Measurements from ENCODE around the gene UCK2.

The UCK2 gene

GRCh38 chr1:165856606-165857005 is 29.2 kb downstream of the UCK2 start:
- TF ChIP-seq ZFX (IDR thresholded peaks at IDR 0.05) (no peak), CTCF (conservative IDR thresholded peaks at IDR 0.05) (no peak)
- no peak overlapping the region for H3K27ac ChIP-seq

- TF ChIP-seq ZFX (IDR thresholded peaks at IDR 0.05): no peak
- TF ChIP-seq CTCF (conservative IDR thresholded peaks at IDR 0.05): no peak
Measured at GRCh38 chr1:165857046-165857801, 29.8 kb downstream of the UCK2 start.

GRCh38 chr1:165858364-165858823 is 31.0 kb downstream of the UCK2 start:
- H3K27ac ChIP-seq: peak overlapping the region; percentile 59
- TF ChIP-seq CTCF (conservative IDR thresholded peaks at IDR 0.05): no peak
- no peak for TF ChIP-seq ZFX (IDR thresholded peaks at IDR 0.05)

More at GRCh38 chr1:165857046-165857801, 29.8 kb downstream of the UCK2 start:
- H3K27ac ChIP-seq: peak overlapping the region; percentile 59

GRCh38 chr1:165858967-165859845 is 31.8 kb downstream of the UCK2 start:
- H3K27ac ChIP-seq: peak overlapping the region; percentile 59
- TF ChIP-seq CTCF (conservative IDR thresholded peaks at IDR 0.05) (no peak), ZFX (IDR thresholded peaks at IDR 0.05) (no peak)

GRCh38 chr1:165860065-165860464 is 32.7 kb downstream of the UCK2 start:
- TF ChIP-seq CTCF (conservative IDR thresholded peaks at IDR 0.05) (no peak), ZFX (IDR thresholded peaks at IDR 0.05) (no peak)

GRCh38 chr1:165861911-165862310 is 34.5 kb downstream of the UCK2 start:
- no peak overlapping the region for H3K27ac ChIP-seq
- TF ChIP-seq CTCF (conservative IDR thresholded peaks at IDR 0.05): no peak
- TF ChIP-seq ZFX (IDR thresholded peaks at IDR 0.05): no peak

More at GRCh38 chr1:165860065-165860464, 32.7 kb downstream of the UCK2 start:
- no peak overlapping the region for H3K27ac ChIP-seq

- TF ChIP-seq ZFX (IDR thresholded peaks at IDR 0.05): no peak
- TF ChIP-seq CTCF (conservative IDR thresholded peaks at IDR 0.05): no peak
- H3K27ac ChIP-seq: no peak overlapping the region
Measured at GRCh38 chr1:165862448-165862847, 35.0 kb downstream of the UCK2 start.
